Stimulated activated CD4-positive, alpha-beta T cell treated with anti-CD3 and anti-CD28 coated beads, TNF-alpha, amount 100 ng/mL, for 1 hour (primary cell): ENCODE measurements around the gene CERS4.
"Not testable (repeated sequence)": the region's sequence is repeated elsewhere in the genome, so short reads cannot be mapped to it uniquely, and the experiment has no call there.

Experiments used
- DNase-seq, 3 donors: peaks; one replicate each; pipeline ENCODE4 v3.0.0-alpha.2; 2020; ENCODE audit warnings: low read depth in 3 of 3, low spot score in 1 of 3

Gene CERS4

DNA sequence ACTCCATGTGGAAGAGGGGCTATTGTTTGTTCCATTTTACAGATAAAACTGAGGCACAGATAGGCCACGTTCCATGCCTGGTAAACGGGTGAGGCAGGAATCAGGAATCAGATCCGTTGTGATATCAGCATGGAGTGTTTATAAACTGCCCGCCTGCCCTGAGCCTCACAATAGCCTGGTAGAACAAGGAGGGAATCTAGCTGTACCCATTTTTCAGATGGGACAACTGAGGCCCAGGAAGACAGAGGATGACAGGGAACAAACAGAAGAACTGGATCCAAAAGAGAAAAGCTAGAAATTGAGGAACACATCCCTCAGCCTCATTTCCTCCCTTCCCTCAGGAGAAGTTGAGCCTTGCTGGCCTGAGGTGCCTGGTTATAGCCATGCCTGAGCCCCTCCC is 32.5 kb downstream of the CERS4 start:
- DNase-seq = no peak

DNA sequence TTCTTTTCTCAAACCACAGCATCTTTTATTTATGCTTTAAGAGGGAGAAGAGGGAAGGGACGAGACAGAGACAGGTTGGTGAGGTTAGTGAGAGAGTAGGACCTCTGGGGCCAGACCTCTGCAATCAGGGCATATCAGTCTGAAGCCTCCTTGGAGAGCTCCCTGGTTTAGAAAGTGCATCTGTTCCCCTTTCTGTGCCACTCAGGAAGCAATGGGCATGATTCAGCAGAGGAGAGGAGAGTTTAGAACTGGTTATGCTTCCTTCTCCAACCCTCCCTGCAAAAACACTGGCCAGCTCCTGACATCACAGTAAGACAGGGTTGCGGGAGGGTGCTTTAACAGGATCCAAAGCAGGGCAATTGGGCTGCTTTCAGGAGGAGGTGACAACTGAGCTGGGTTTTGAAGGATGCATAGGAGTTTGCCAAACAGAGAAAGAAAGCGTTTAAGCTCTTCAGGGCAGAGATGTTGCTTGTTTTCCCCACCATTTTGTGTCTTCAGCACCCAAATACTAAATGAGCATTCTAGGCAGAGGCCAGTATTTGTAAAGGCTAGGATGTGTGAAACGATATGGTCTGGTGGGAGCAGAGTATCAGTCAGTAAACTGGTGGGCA is 33.1 kb downstream of the CERS4 start:
- DNase-seq = no peak

DNA sequence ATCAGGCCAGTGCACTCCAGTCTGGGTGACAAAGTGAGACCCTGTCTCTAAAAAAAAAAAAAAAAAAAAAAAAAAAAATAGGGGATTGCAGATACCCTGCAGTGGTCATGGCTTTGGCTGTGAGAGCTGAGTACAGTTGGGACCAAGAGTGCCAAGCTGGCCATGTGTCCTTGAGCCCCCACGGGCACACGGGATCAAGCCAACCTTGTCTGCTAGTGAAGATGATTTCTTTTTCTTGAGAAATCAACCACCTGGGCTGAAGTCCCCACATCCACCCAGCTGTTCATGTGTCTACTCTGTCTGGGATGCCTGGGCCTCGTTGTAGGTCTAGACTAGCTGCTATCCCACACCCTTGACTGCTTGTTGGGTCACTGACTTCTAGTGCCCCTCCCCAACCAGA is 34.0 kb downstream of the CERS4 start:
- no peak for DNase-seq

DNA sequence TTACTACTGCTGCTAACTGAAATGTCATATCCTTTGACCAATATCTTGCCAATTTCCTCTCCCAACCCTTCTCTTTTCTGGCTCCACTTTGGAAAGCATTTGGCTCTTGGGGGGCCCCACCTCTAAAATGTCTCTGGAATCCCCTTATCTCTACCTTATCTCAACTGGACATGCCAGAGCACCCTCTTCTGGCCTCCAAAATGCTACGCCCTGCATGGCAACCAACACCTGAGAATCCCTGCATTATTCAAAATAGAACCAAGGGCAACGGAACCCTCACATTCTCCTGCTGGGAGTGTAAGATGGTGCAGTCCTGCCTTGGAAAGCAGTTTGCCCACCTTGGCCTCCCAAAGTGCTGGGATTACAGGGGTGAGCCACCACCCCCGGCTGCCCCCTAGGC is 35.3 kb downstream of the CERS4 start:
- DNase-seq = no peak

DNA sequence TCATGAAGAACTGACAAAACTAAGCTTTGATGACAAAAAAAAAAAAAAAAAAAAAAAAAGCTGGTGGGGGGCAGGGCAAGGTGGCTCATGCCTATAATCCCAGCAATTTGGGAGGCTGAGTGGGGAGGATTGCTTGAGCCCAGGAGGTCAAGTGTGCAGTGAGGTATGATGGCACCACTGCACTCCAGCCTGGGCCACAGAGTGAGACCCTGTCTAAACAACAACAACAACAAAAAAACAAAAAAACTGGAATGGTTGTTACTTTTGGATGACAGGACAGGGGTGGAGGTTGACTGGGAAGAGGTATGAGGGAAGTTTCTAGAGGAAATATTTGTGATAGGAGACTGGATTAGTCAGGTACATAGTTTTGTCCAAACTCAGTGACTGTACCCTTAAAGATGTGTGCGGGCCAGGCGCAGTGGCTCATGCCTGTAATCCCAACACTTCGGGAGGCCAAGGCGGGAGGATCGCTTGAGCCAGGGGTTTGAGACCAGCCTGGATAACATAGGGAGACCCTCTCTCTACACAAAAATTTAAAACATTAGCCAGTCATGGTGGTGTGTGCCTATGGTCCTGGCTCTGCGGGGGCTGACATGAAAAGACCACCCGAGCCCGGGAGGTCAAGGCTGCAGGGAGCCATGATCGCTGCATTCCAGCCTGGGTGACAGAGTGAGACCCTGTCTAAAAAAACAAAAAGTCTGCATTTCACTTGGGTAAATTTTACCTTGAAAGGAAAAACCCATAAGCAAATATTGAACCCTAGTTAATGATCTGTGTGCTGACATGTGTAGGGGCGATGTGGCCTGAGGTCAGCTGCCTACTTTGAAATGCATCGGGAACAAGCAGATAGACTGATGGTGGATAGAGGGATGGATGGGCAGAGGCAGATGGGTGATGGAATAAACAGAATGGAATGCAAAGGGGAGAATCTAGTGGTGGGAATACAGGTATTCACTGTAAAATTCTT is 37.0 kb downstream of the CERS4 start:
- no peak for DNase-seq

DNA sequence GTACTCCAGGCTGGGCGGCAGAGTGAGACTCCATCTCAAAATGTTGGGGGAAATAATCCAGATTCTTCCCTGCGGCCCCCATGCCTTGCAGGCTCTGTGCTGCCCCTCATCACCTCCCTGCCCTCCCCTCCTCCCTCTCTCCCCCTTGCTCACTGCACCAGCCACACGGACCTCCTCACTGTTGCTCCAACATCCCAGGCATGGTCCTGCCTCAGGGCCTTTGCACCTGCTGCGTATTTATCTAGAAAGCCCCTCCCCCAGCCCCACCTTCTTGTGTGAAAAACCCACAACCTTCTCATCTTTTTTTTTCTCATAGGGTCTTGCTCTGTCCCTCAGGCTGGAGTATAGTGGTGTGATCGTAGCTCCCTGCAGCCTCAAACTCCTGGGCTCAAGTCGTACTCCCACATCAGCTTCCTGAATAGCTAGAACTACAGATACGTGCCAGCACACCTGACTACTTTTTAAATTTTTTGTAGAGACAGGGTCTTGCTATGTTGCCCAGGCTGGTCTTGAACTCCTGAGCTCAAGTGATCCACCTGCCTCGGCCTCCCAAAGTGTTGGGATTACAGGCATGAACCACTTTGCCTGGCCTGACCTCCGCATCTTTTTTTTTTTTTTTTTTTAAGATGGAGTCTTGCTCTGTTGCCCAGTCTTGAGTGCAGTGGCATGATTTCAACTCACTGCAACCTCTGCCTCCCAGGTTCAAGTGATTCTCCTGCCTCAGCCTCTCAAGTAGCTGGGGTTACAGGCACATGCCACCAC is 38.1 kb downstream of the CERS4 start:
- DNase-seq = not testable (repeated sequence)

DNA sequence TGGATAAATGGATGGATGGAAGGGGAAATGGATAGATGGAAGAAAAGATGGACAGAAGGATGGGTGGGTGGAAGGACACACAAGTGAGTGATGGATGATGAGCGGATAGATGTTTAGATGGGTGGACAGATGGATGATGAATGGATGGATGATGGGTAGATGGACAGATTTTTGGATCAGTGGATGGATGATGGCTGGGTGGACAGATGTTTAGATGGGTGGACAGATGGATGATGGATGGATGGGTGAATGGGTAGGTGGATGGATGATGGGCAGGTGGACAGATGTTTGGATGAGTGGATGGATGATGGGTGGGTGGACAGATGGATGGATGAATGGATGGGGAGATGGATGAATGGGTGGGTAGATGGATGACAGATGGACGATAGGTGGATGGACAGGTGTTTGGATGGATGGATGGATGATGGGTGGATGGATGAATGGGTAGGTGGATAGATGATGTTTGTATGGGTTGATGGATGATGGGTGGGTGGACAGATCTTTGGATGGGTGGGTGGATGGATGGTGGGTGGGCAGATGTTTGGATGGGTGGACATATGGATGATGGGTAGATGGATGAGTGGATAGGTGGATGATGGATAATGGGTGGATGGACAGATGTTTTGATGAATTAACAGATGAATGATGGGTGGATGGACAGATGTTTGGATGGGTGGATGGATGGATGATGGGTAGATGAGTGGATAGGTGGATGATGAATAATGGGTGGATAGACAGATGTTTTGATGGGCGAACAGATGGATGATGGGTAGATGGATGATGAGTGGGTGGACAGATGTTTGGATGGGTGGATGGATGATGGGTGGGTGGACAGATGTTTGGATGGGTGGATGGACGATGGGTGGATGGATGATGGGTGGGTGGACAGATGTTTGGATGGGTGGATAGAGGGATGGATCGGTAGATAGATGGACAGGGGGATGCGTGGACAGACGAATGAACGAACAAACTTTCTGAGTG is 39.5 kb downstream of the CERS4 start:
- no peak for DNase-seq

DNA sequence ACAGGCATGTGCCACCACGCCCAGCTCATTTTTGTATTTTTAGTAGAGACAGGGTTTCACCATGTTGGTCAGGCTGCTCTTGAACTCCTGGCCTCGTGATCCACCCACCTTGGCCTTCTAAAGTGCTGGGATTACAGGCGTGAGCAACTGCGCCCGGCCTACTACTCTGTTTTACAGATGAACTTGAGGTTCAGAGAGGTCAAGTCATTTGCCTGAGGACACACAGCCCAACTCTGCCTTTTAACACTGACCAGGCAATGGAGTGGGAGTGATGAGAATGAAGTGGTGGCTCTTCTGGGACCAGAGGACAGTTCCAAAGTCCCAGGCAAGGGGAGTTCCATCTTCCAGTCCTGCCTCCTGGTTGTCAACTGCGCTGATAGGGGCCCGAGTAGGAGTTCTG is 41.4 kb downstream of the CERS4 start:
- DNase-seq = no peak

DNA sequence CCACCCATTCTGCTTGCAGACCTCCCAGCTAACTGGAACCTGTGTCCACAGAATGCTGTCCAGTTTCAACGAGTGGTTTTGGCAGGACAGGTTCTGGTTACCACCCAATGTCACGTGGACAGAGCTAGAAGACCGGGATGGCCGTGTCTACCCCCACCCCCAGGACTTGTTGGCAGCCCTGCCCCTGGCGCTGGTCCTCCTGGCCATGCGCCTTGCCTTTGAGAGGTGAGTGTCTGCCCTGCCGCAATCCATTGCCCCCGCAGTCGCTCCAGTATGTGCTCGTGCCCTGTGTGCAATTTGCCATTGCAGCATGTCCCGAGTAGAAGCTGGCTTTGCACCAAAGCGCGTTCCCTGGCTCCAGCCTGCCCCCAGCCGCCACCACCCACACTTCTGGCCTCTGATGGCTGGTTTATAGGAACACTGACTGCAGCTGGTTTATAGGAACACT is 41.9 kb downstream of the CERS4 start:
- DNase-seq = no peak

DNA sequence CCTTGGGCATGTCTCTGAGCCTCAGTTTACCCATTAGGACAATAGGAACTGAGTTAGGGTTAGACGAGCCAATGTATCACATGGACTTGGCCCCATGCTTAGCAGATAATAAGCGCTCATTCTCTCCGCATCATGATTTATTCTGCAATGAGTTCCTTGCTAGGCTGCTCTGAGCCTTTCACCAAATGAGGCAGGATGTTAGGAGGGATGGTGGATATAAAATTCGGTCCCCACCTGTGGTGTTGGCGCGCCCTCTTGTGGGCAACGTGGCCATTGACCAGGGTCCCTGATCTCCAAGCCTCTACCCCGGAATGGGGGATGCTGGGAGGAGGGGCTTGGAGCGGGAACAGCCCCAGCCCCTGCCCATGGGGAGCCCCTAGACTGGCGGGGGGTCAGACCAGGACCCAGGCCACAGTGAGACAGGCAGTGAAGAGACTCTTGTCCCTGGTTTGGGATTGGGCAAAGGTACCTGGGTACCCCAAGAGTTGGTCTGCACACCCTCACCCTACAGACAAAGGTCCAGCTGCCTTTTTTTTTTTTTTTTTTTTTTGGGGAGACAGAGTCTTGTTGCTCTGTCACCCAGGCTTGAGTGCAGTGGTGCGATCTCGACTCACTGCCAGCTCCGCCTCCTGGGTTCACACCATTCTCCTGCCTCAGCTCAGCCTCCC is 43.9 kb downstream of the CERS4 start:
- DNase-seq = peak; percentile 54 to 81 (median 72)

DNA sequence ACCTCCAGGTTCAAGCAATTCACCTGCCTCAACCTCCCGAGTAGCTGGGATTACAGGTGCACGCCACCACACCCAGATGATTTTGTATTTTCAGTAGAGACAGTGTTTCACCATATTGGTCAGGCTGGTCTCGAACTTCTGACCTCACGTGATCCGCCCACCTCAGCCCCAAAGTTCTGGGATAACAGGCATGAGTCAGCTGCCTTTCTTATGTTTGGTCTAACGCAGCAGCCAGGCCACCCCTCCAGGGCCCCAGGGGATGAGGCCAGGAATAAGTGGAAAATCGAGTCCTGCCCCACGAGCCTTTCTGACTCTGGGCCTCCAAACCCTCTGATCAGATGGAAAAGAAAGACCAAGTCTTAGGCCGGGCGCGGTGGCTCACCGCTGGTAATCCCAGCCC is 44.5 kb downstream of the CERS4 start:
- no peak for DNase-seq

DNA sequence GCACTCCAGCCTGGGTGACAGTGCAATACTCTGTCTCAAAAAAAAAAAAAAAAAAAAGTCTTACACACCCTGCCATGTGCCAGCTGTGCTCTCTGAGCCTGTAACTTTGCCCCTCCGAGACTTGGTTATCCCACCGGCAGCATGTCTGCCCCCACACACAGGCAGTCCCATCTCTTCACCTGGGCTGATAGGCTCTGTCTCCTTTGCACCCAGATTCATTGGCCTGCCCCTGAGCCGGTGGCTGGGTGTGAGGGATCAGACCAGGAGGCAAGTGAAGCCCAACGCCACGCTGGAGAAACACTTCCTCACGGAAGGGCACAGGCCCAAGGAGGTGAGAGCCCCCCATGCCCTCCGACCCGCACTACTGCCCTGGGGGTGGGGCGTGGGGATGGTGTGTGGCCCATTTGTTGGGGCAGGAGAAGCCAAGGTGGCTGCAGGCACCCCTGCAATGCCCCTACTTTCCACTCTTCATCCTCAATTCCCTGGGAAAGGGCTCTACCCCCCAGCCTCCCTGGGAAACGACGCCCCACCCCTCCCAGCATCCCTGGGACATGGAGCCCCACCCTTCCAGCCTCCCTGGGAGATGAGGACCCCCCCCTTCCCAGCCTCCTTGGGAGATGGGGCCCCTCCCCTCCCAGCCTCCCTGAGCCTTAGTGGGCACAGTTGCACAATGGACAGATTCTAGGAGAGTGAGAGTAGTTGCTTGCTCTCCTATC is 45.3 kb downstream of the CERS4 start:
- no peak for DNase-seq

DNA sequence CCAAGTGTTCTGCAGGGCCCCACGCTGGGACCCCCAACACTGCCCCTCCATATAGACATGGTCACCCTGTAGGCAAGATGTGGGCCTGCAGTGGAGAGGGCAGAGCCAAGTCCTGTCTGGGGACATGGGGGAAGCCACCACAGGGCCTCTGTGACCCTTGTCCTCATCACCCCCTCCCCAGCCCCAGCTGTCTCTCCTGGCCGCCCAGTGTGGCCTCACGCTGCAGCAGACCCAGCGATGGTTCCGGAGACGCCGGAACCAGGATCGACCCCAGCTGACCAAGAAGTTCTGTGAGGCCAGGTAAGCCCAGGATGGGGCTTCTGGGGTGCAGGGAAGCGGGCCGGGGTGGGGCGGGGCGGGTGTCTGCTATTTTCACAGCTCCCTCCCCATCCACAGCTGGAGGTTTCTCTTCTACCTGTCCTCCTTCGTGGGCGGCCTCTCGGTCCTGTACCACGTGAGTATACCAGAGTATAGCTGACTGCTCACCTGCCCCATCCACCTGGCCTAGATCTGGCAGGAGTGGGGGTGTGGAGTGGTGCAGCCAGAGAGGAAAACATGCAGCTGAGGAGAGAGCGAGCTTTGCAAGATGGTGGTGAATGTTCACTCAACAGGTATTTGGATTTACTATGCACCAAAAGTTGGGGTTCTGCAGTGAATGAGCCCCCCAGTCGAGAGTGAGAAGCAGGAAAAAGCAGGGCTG is 46.4 kb downstream of the CERS4 start:
- DNase-seq = no peak

DNA sequence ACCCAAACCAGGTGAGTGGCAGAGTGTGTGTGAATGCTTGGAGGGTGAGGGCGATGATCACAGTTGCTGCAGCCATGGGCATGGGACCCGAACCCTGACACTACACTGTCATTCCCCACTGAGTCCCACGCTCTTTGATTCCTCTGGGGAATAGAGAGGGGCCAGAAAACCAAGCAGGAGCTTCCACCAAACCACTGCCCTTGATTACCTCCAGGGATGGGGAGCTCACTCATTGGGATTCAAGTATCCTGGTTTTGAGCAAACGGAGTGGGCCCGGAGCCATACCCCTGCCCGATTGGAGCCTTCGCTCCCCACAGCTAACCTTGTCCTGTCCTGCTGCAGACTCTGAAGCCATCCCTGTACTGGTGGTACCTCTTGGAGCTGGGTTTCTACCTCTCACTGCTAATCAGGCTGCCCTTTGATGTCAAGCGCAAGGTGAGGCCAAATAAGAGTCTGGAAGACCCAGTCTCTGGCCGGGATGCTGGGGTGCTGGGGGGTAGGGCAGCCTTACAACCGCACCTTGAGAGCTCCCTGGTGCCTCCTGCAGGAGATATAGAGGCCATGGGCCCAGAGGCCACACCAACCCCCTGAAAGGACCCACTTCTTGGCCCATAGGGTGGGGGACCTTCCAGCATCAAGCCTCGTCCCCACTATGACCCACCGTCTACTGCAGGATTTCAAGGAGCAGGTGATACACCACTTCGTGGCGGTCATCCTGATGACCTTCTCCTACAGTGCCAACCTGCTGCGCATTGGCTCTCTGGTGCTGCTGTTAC is 47.3 kb downstream of the CERS4 start:
- no peak for DNase-seq

DNA sequence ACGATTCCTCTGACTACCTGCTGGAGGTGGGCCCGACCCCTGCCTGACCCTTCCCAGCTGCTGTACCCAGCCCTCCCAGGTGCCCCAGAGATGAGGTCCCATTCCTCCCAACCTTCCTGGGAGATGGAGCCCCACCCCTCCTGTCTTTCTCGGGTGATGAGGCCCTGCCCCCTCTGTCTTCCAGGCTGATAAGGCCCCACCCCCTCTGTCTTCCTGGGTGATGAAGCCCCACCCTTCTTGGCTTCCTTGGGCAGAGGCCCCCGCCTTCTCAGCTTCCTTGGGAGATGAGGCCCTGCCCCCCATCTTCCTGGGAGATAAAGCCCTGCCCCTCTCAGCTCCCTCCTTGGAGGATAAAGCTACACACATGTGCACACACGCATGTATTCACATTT is 47.9 kb downstream of the CERS4 start:
- DNase-seq = no peak

DNA sequence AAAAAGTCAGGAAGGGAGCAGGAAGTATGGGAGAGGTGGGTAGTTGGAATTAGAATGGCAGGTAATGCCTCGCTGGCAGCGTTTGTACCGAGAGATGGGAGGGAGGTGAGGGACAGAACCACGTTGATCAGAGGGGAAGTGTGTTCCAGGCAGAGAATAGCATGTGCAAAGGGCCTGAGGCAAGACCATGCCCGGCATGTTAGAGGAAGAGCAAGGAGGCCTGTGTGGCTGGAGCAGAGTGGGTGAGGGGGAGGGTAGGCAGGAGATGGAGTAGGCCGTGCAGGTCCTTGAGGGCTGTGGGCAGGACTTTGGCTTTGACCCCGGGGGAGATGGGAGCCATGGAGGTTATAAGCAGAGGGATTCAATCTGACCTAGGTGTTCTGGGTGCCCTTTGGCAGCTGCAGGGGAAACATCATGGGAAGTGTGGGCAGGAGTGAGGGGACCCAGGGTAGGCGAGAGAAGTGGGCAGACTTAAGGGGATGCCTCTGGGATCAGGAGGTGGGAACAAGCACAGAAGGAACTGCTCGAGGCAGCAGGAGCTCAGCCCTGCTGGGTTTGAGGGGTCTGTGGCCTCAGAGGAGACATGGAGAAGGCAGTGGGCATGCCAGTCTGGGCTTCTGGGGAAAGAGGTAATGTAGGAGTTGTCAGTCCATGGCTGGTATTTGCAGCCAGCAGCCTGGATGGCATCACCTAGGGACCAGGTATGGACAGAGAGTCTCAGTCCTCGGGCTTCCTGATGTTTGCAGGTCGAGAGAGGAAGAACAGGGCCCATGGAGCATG is 50.2 kb downstream of the CERS4 start:
- no peak for DNase-seq

DNA sequence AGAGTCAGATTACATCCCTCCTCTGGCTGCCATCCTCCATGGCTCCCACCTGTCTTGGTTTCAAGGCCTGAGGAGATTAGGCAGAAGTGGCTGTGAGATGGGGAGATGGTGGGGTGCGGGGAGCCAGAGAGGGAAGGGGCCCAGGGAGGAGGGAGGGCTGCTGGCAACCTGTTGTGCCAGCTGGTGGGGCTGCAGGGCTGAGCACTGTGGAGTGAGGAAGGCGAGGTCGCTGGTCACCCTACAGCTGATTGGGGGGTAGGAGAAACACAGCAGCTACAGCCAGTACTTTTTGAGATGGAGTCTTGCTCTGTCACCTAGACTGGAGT is 50.7 kb downstream of the CERS4 start:
- no peak for DNase-seq
